Activated CD4-positive, alpha-beta T cell treated with anti-CD3 and anti-CD28 coated beads, Interleukin-2, amount 10 ng/mL, durations not matched to agents 7 days and 5 days (primary cell): ENCODE data around the gene FOXO1. TPM values are rescaled to one million over a fixed set of nuclear protein-coding genes. Genes with fewer than 3 reads are reported as not detected.

ENCODE experiments used
- CTCF ChIA-PET: fragments of 350-600 bp; sonication (Branson Sonifier 250); formaldehyde crosslinking; loops from one replicate; lab custom pipeline; 2021; ENCODE audit warnings: antibody characterized with exemption; lab: Charles Lee
- POLR2A ChIA-PET: fragments of 350-600 bp; sonication (Branson Sonifier 250); formaldehyde crosslinking; loops from one replicate; lab custom pipeline; 2021; ENCODE audit warnings: antibody characterized with exemption; lab: Charles Lee
- DNase-seq: peaks from one replicate; pipeline ENCODE4 v3.0.0-alpha.2; 2020
- H3K27ac Mint-ChIP-seq: one replicate; pipeline ENCODE4 v1.8.0; 2021; ENCODE audit warnings: mild to moderate bottlenecking, moderate library complexity, mixed read lengths
- H3K27me3 Mint-ChIP-seq: one replicate; pipeline ENCODE4 v1.8.0; 2021; ENCODE audit warnings: mixed read lengths
- H3K36me3 Mint-ChIP-seq: one replicate; pipeline ENCODE4 v1.8.0; 2021; ENCODE audit warnings: low read depth, mixed read lengths
- H3K4me1 Mint-ChIP-seq: one replicate; pipeline ENCODE4 v1.8.0; 2021; ENCODE audit warnings: mixed read lengths
- H3K4me3 Mint-ChIP-seq: one replicate; pipeline ENCODE4 v1.8.0; 2021; ENCODE audit warnings: mild to moderate bottlenecking, moderate library complexity, mixed read lengths
- H3K9me3 Mint-ChIP-seq: one replicate; pipeline ENCODE4 v1.8.0; 2021; ENCODE audit warnings: mixed read lengths
- total RNA-seq, 2 experiments: library from RNA; stranded (reverse); gene quantifications; one replicate each; pipeline ENCODE4 v1.2.3, GENCODE V29; 2021

FOXO1 gene
- total RNA-seq, 2 experiments from 2014 or later, result 40.3 to 46.5 TPM

- Mint-ChIP-seq H3K36me3 (no peaks in the 10 kb centered on the region), H3K27ac (no peak overlapping the region), H3K4me3 (no peak overlapping the region), H3K27me3 (no peaks in the 10 kb centered on the region), H3K4me1 (peaks cover 2% of the 10 kb centered on the region), H3K9me3 (no peaks in the 10 kb centered on the region)
- DNase-seq, result no peak
- ChIA-PET CTCF (interaction anchor here (1.3 to 1.9 kb wide), 2 partner anchors 11 to 25 kb away, joined by 3 to 4 read pairs; no protein-coding TSS in a partner anchor), POLR2A (no interaction called here)
Observed at GRCh38 chr13:40540328-40541044, 126.0 kb downstream of the FOXO1 start.

- H3K9me3 Mint-ChIP-seq, result no peaks in the 10 kb centered on the region
- H3K4me3 Mint-ChIP-seq, result no peak overlapping the region
- no peaks in the 10 kb centered on the region for H3K27me3 Mint-ChIP-seq
- H3K4me1 Mint-ChIP-seq, result peaks cover 2% of the 10 kb centered on the region
- H3K36me3 Mint-ChIP-seq, result no peaks in the 10 kb centered on the region
- CTCF ChIA-PET, result interaction anchor here (1.9 kb wide), 1 partner anchor 26 kb away, joined by 4 read pairs; no protein-coding TSS in a partner anchor
- POLR2A ChIA-PET, result no interaction called here
- no peak for DNase-seq
- H3K27ac Mint-ChIP-seq, result no peak overlapping the region
Observed at GRCh38 chr13:40539576-40540327, 126.7 kb downstream of the FOXO1 start.

GRCh38 chr13:40537146-40537895, 129.1 kb downstream of the FOXO1 start:
- no peak overlapping the region for H3K4me3 Mint-ChIP-seq
- H3K27me3 Mint-ChIP-seq, result no peaks in the 10 kb centered on the region
- peaks cover under 1% of the 10 kb centered on the region for H3K36me3 Mint-ChIP-seq
- DNase-seq, result no peak
- H3K9me3 Mint-ChIP-seq, result no peaks in the 10 kb centered on the region
- ChIA-PET POLR2A (no interaction called here), CTCF (interaction anchor here (1.3 to 1.5 kb wide), 2 partner anchors 10 to 11 kb away, joined by 3 to 4 read pairs; no protein-coding TSS in a partner anchor)
- H3K4me1 Mint-ChIP-seq, result peaks cover 2% of the 10 kb centered on the region
- H3K27ac Mint-ChIP-seq, result peak overlapping the region; percentile 64

GRCh38 chr13:40536443-40537113, 129.9 kb downstream of the FOXO1 start:
- H3K27me3 Mint-ChIP-seq, result no peaks in the 10 kb centered on the region
- ChIA-PET POLR2A (no interaction called here), CTCF (interaction anchor here (1.2 to 1.5 kb wide), 3 partner anchors 10 to 25 kb away, joined by 3 to 5 read pairs (median 4); no protein-coding TSS in a partner anchor)
- no peaks in the 10 kb centered on the region for H3K9me3 Mint-ChIP-seq
- no peak for DNase-seq
- H3K27ac Mint-ChIP-seq, result peak overlapping the region; percentile 13
- H3K36me3 Mint-ChIP-seq, result peaks cover 3% of the 10 kb centered on the region
- peaks cover 9% of the 10 kb centered on the region for H3K4me1 Mint-ChIP-seq
- H3K4me3 Mint-ChIP-seq, result no peak overlapping the region

GRCh38 chr13:40535345-40535836, 131.1 kb downstream of the FOXO1 start:
- no peaks in the 10 kb centered on the region for H3K27me3 Mint-ChIP-seq
- POLR2A ChIA-PET, result no interaction called here

GRCh38 chr13:40534456-40534855, 132.0 kb downstream of the FOXO1 start:
- Mint-ChIP-seq H3K4me3 (no peak overlapping the region), H3K27ac (no peak overlapping the region), H3K27me3 (no peaks in the 10 kb centered on the region), H3K36me3 (peaks cover 7% of the 10 kb centered on the region), H3K4me1 (peaks cover 18% of the 10 kb centered on the region), H3K9me3 (peaks cover 5% of the 10 kb centered on the region)
- POLR2A ChIA-PET, result no interaction called here
- no peak for DNase-seq
- CTCF ChIA-PET, result no interaction called here

More at GRCh38 chr13:40535345-40535836, 131.1 kb downstream of the FOXO1 start:
- Mint-ChIP-seq H3K4me1 (peaks cover 17% of the 10 kb centered on the region), H3K4me3 (no peak overlapping the region), H3K27ac (no peak overlapping the region), H3K9me3 (peaks cover 5% of the 10 kb centered on the region), H3K36me3 (peaks cover 5% of the 10 kb centered on the region)
- CTCF ChIA-PET, result no interaction called here
- DNase-seq, result no peak

- Mint-ChIP-seq H3K27ac (no peak overlapping the region), H3K36me3 (peaks cover 8% of the 10 kb centered on the region), H3K27me3 (no peaks in the 10 kb centered on the region), H3K4me1 (peaks cover 18% of the 10 kb centered on the region), H3K9me3 (peaks cover 8% of the 10 kb centered on the region), H3K4me3 (no peak overlapping the region)
- CTCF ChIA-PET, result interaction anchor here (0.5 kb wide), 1 partner anchor 280 kb away, joined by 3 read pairs; no protein-coding TSS in a partner anchor
- POLR2A ChIA-PET, result no interaction called here
- DNase-seq, result no peak
Observed at GRCh38 chr13:40533072-40533471, 133.4 kb downstream of the FOXO1 start.

GRCh38 chr13:40530961-40531360, 135.5 kb downstream of the FOXO1 start:
- peaks cover 18% of the 10 kb centered on the region for H3K4me1 Mint-ChIP-seq
- H3K27ac Mint-ChIP-seq, result peak overlapping the region; percentile 46
- H3K36me3 Mint-ChIP-seq, result peaks cover 13% of the 10 kb centered on the region
- DNase-seq, result no peak
- POLR2A ChIA-PET, result no interaction called here
- no peaks in the 10 kb centered on the region for H3K27me3 Mint-ChIP-seq
- CTCF ChIA-PET, result no interaction called here
- H3K9me3 Mint-ChIP-seq, result peaks cover 15% of the 10 kb centered on the region
- H3K4me3 Mint-ChIP-seq, result no peak overlapping the region

GRCh38 chr13:40528881-40529280, 137.6 kb downstream of the FOXO1 start:
- peaks cover 13% of the 10 kb centered on the region for H3K36me3 Mint-ChIP-seq
- peaks cover 22% of the 10 kb centered on the region for H3K4me1 Mint-ChIP-seq
- no peaks in the 10 kb centered on the region for H3K27me3 Mint-ChIP-seq
- H3K27ac Mint-ChIP-seq, result no peak overlapping the region
- CTCF ChIA-PET, result no interaction called here
- H3K9me3 Mint-ChIP-seq, result peaks cover 15% of the 10 kb centered on the region
- no peak overlapping the region for H3K4me3 Mint-ChIP-seq
- DNase-seq, result no peak
- POLR2A ChIA-PET, result no interaction called here

- Mint-ChIP-seq H3K9me3 (peaks cover 17% of the 10 kb centered on the region), H3K4me1 (peaks cover 22% of the 10 kb centered on the region), H3K4me3 (no peak overlapping the region), H3K36me3 (peaks cover 13% of the 10 kb centered on the region), H3K27ac (no peak overlapping the region), H3K27me3 (no peaks in the 10 kb centered on the region)
- CTCF ChIA-PET, result no interaction called here
- POLR2A ChIA-PET, result no interaction called here
- DNase-seq, result no peak
Observed at GRCh38 chr13:40527914-40528313, 138.5 kb downstream of the FOXO1 start.

GRCh38 chr13:40522282-40522681, 144.2 kb downstream of the FOXO1 start:
- no peaks in the 10 kb centered on the region for H3K27me3 Mint-ChIP-seq
- H3K27ac Mint-ChIP-seq, result no peak overlapping the region
- ChIA-PET CTCF (interaction anchor here (1.4 kb wide), 1 partner anchor 197 kb away, joined by 3 read pairs; no protein-coding TSS in a partner anchor), POLR2A (no interaction called here)
- H3K4me3 Mint-ChIP-seq, result no peak overlapping the region
- H3K4me1 Mint-ChIP-seq, result peaks cover 29% of the 10 kb centered on the region
- H3K9me3 Mint-ChIP-seq, result peaks cover 4% of the 10 kb centered on the region
- DNase-seq, result no peak
- peaks cover 2% of the 10 kb centered on the region for H3K36me3 Mint-ChIP-seq

GRCh38 chr13:40520916-40521315, 145.5 kb downstream of the FOXO1 start:
- Mint-ChIP-seq H3K9me3 (peaks cover 2% of the 10 kb centered on the region), H3K27ac (no peak overlapping the region), H3K4me3 (no peak overlapping the region), H3K27me3 (no peaks in the 10 kb centered on the region), H3K4me1 (peaks cover 36% of the 10 kb centered on the region), H3K36me3 (peaks cover 3% of the 10 kb centered on the region)
- POLR2A ChIA-PET, result no interaction called here
- CTCF ChIA-PET, result interaction anchor here (1.2 to 1.4 kb wide), 3 partner anchors 13 to 196 kb away, joined by 3 to 4 read pairs (median 3); no protein-coding TSS in a partner anchor
- no peak for DNase-seq
